ENCODE data around the gene SLC39A11.

SLC39A11 gene

DNA sequence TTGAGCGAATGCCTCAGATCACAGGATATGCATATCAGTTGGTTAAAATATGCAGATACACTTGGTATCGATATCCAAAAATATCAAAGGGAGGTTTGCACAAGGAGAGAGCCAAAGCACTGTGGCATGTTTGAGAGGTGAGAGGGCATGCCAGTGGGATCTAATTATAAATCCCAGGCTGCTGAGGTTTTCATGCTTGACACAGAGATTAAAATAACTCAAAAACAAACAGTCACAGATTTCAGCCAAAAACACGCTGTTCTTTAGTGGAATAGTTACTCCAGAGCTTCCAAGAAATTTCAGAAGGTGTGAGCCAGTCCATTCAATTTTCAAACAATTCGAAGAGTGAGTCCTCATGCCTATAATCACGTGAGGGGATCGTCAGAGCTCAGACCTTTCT lies 493.8 kb downstream of the SLC39A11 start:
- DNase-seq = no peak
- intact Hi-C loops (cut with DNase I) = no loop called here

DNA sequence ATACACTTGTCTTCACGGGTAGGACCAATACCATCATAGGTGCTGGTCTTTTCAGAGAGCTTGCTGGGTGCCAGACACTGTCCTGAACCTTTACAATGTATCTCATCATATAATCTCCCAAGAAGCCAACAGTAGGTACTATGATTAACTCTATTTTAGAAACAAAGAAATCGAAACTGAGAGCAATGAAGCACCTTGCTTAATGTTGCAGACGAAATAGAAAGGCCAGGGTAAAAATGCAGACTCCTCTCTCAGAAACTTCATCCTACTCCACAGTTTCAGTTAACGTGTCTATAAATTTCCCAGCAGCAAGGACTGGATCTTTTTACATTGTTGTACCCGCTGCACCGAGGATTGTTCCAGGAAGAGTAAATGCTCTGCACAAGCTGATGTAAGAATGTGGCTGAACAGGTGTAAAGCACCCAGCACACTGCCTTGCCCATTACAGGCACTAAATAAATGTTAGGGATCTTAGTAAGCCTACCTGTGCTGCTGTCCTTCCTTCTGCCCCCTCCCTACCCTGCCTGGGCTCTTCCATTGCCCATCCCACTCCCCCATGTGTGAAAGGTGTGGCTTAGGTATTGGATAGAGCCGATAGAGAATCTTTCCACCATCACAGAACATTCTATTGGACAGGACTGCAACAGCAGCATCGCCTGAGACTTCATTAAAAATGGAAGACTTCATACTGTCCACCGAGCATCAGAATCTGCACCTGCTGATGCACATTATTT lies 495.0 kb downstream of the SLC39A11 start:
- intact Hi-C loops (cut with DNase I) = no loop called here
- no peak for DNase-seq

Measured in head of caudate nucleus (tissue), 42 donors.